Common myeloid progenitor, CD34-positive (primary cell): Measurements from ENCODE around the gene CTRB1.

Experiments
- CTCF ChIA-PET: fragments of 350-600 bp; sonication (Branson Sonifier 250); formaldehyde crosslinking; loops from one replicate; lab custom pipeline; 2021; ENCODE audit warnings: antibody characterized with exemption; lab: Charles Lee
- POLR2A ChIA-PET: fragments of 350-600 bp; sonication (Branson Sonifier 250); formaldehyde crosslinking; loops from one replicate; lab custom pipeline; 2021; ENCODE audit warnings: antibody characterized with exemption; lab: Charles Lee
- DNase-seq, 3 donors: peaks; one replicate each; pipeline versions ENCODE4 v3.0.0 to v3.0.0-alpha.2; 2013
- H3K27ac ChIP-seq, 2 experiments: 1 replicate in 1 of 2; 2 replicates in 1 of 2; pipeline ENCODE4 v1.7.0; 2013; ENCODE audit warnings: inconsistent platforms in 2 of 2, low read length in 2 of 2, mild to moderate bottlenecking in 2 of 2, low read depth in 1 of 2, moderate library complexity in 1 of 2; ENCODE audit not compliant: severe bottlenecking in 2 of 2, insufficient read depth in 1 of 2, poor library complexity in 1 of 2
- H3K27me3 ChIP-seq, 5 experiments: replicated peaks in 2 of 5; 1 replicate in 3 of 5; 2 replicates in 2 of 5; pipeline versions ENCODE4 v1.6.1 to v1.7.0; 2013; ENCODE audit warnings: low read length in 4 of 5, mild to moderate bottlenecking in 2 of 5, moderate library complexity in 2 of 5, inconsistent platforms in 1 of 5; ENCODE audit not compliant: insufficient read depth in 5 of 5, control insufficient read depth in 4 of 5
- H3K36me3 ChIP-seq, 4 experiments: 1 replicate in 2 of 4; 2 replicates in 2 of 4; pipeline versions ENCODE4 v1.6.1 to v1.7.0; 2013; ENCODE audit warnings: low read length in 3 of 4, control low read depth in 1 of 4, mild to moderate bottlenecking in 1 of 4; ENCODE audit not compliant: control insufficient read depth in 4 of 4, insufficient read depth in 4 of 4
- H3K4me1 ChIP-seq, 4 experiments: 1 replicate in 3 of 4; 2 replicates in 1 of 4; pipeline versions ENCODE4 v1.6.1 to v1.7.1; 2013; ENCODE audit warnings: low read length in 3 of 4, mild to moderate bottlenecking in 3 of 4, control low read depth in 1 of 4, inconsistent platforms in 1 of 4, moderate library complexity in 1 of 4; ENCODE audit not compliant: control insufficient read depth in 4 of 4, insufficient read depth in 4 of 4; ENCODE audit errors: control extremely low read depth in 1 of 4
- H3K4me3 ChIP-seq, 7 experiments: 1 replicate in 4 of 7; 2 replicates in 3 of 7; pipeline versions ENCODE4 v1.5.1 to v1.7.0; 2013; ENCODE audit warnings: mild to moderate bottlenecking in 7 of 7, low read length in 6 of 7, moderate library complexity in 6 of 7, inconsistent platforms in 2 of 7, low read depth in 2 of 7, control low read depth in 1 of 7; ENCODE audit not compliant: insufficient read depth in 4 of 7, control insufficient read depth in 1 of 7; ENCODE audit errors: extremely low read depth in 1 of 7
- H3K9me3 ChIP-seq, 5 experiments: 1 replicate in 4 of 5; 2 replicates in 1 of 5; pipeline versions ENCODE4 v1.6.1 to v1.7.1; 2013; ENCODE audit warnings: low read length in 4 of 5, mild to moderate bottlenecking in 2 of 5, inconsistent platforms in 1 of 5, low read depth in 1 of 5, moderate library complexity in 1 of 5; ENCODE audit not compliant: control insufficient read depth in 4 of 5, insufficient read depth in 2 of 5; ENCODE audit errors: control extremely low read depth in 1 of 5
- WGBS: methylation state at CpG from one replicate; pipeline ENCODE4 v1.1.5; 2013; ENCODE audit not compliant: insufficient coverage; 5-methylcytosine and 5-hydroxymethylcytosine counted together

CTRB1 gene

DNA sequence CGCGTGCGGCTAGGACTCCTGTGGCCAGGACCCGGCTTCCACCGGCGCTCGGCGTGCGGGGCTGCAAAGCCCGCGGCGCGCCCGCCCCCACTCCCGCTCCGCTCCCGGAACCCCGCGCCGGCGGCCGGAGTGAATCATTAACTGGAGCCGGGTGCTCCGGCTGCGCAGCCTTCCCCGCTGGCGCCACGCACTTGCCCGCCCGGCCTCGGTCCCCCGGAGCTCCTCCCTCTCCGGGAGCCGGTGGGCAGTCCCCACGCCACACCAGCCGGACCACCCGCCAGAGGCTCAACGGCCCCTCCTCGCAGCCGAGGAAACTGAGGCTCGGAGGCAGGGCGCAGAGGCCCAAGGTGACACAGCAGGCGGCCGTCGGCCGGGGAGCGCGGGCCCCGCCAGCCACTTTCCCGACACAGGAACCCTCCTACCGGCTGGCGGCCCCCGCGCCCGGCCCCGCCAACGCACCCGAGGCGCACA lies 32.1 kb downstream of the CTRB1 start:
- H3K27ac ChIP-seq, result no peak overlapping the region

DNA sequence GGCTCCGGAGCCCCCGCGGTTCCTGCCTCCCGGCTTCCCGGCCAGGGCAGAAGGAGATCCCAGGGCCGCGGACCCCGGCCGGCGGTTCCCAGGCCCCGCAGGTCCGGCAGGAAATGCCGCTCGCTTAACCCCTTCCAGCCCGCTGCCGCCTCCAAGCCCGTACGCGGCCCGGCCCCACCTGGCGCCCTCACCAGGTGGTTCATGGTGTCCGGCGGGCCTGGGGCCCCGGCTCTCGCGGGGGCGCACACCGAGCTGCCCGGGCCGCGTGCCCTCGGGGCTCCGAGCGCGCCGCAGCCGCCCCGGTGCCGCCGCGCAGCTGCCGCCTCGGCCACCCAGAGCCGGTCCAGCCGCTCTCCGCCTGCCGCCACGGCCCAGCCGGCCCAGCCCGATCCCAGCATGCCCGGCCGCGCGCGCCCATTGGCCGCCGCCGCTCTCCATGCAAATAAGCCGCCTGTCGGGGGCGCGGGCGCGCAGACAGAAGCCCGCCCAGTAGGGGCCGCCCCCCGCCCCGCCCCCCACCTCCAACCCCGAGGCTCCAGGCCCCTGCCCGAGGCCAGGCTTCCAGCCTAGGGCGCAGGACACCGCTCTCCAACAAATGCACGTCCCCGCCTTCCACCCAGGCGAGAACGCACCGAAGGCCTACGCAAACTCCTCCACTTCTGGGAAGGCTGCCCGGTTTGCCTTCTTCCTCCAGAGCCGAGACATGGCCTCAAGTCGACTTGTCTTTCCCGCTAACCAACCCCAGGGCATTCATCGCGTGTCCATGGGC lies 32.7 kb downstream of the CTRB1 start, which contains the start of gene BCAR1:
Gene BCAR1 (minus strand): TSS at position 345 of the 769 bp plus-strand sequence. CDS start 142 bp downstream, at position 203.
- ChIA-PET POLR2A (no interaction called here), CTCF (no interaction called here)
- peak; percentile 36 to 53 (median 36) for DNase-seq
- 2% methylated on average over 37 of the region's 84 CpGs for WGBS
- Histone ChIP-seq H3K4me3 (peak within 1 kb of the TSS in 5 of 7 experiments; percentile 25 to 54 (median 36)), H3K36me3 (no peaks in the 10 kb centered on the region), H3K27me3 (peaks cover 11 to 95% (median 36%) of the 10 kb centered on the region in 5 experiments), H3K9me3 (no peaks in the 10 kb centered on the region), H3K27ac (no peak within 1 kb of the TSS), H3K4me1 (peaks cover 0 to 18% (median 15%) of the 10 kb centered on the region in 4 experiments)

More for the DNA sequence above, 32.1 kb downstream of the CTRB1 start:
- Histone ChIP-seq H3K9me3 (no peaks in the 10 kb centered on the region), H3K36me3 (no peaks in the 10 kb centered on the region), H3K4me3 (peak overlapping the region in 4 of 7 experiments; percentile 25 to 54 (median 36)), H3K4me1 (peaks cover 0 to 18% (median 15%) of the 10 kb centered on the region in 4 experiments), H3K27me3 (peaks cover 11 to 95% (median 38%) of the 10 kb centered on the region in 5 experiments)
- 0% methylated on average over 49 of the region's 59 CpGs for WGBS
- ChIA-PET CTCF (interaction anchor here (1.8 kb wide), 1 partner anchor 17 kb away, joined by 9 read pairs; no protein-coding TSS in a partner anchor), POLR2A (no interaction called here)
- DNase-seq, result peak in 2 of 3 donors; percentile 28 to 35

DNA sequence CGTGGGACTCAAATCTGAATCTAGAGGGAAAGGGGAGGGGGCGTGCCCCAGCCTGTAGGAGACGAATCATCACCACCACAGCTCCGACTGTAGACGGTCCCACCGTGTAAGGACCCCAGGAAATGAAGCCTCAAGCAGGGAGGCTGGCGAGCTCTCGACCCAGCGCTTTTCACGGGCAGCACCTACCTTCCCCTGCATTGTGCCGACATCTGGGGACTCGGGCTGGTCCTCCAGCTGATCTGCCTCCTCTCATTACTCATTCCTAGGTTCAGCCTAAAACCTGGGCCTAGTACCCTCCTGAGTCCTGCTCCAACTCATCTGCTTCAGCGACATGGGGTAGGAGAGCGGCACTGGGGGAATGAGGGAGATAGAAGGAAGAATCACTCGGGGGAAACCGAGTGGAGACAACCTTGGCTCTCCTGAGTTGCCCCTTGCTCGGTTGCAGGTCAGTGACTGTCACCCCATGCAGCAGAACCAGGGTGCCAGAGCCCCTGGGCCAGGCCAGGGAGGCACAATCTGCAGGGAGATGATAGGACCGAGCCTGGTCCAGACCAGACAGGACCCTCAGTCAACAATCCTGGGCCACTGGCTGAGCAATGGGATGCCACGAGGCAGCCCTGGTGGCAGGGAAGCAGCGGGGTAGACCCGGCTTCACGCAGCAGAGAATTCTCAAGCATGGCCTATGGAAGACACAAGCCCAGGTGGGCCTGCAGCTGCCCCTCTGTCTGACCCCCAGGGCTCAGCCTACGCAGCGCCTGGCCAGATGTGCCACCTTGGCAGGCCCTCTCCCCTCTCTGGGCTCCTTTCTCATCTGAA lies 33.5 kb downstream of the CTRB1 start:
- DNase-seq, result no peak
- Histone ChIP-seq H3K4me1 (peaks cover 0 to 18% (median 15%) of the 10 kb centered on the region in 4 experiments), H3K27me3 (peaks cover 11 to 95% (median 42%) of the 10 kb centered on the region in 5 experiments), H3K9me3 (no peaks in the 10 kb centered on the region), H3K36me3 (no peaks in the 10 kb centered on the region), H3K27ac (no peak overlapping the region), H3K4me3 (no peak overlapping the region)
- 80% methylated on average over 22 of the region's 24 CpGs for WGBS
- ChIA-PET POLR2A (no interaction called here), CTCF (no interaction called here)

DNA sequence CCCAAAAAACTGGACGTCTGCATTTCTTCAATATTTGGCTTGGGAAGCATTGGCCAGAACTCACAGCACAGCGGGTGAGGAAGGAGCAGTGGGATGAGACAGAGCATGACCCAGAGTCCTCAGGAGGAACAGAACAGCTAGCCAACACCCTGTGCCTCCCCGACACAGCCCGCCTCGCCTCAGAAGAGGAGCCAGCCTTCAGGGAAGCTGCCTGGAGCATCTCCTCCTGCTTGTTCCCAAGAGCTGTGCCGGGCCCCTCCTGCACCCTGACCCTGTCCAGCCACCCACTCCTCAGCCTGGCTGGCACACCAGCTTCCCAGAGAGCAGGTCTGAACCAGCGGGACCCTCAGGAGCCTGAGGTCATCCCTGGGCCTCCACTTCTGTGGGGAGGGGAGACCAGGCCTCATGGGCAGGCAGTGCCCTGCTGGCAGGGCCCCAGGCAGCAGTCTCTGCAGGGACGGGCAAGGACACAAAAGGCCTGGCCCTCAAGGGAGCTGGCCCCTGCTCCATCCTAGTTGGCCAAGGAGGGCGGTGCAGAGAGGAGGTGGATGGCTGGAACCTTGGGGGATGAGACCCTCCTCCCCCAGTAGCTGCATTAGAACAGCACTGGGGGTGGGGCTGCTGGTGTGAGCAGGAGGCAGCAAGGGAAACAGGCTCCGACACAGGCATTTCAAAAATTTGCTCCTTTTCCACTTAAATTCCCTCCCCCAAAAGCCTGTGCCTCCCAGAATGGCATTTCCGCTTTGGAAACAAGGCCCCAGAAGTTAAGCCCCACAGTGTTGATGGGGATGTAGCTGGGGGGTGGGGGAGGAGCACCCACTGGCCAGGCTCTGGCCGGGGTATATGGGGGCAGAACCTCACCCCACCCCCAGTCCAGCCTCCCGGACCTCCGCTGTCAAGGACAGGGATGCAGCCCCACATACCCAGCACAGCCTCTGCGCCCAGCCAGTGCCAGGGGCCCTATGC lies 34.4 kb downstream of the CTRB1 start:
- no peak overlapping the region for H3K4me3 ChIP-seq
- no peaks in the 10 kb centered on the region for H3K36me3 ChIP-seq
- H3K27ac ChIP-seq, result no peak overlapping the region
- ChIA-PET POLR2A (no interaction called here), CTCF (interaction anchor here (1.1 to 1.6 kb wide), 3 partner anchors 14 to 54 kb away, joined by 3 to 6 read pairs (median 4); no protein-coding TSS in a partner anchor)
- H3K9me3 ChIP-seq, result no peaks in the 10 kb centered on the region
- 94% methylated on average over 5 of the region's 15 CpGs for WGBS
- DNase-seq, result no peak
- H3K27me3 ChIP-seq, result peaks cover 11 to 95% (median 42%) of the 10 kb centered on the region in 5 experiments
- H3K4me1 ChIP-seq, result peaks cover 0 to 18% (median 15%) of the 10 kb centered on the region in 4 experiments

DNA sequence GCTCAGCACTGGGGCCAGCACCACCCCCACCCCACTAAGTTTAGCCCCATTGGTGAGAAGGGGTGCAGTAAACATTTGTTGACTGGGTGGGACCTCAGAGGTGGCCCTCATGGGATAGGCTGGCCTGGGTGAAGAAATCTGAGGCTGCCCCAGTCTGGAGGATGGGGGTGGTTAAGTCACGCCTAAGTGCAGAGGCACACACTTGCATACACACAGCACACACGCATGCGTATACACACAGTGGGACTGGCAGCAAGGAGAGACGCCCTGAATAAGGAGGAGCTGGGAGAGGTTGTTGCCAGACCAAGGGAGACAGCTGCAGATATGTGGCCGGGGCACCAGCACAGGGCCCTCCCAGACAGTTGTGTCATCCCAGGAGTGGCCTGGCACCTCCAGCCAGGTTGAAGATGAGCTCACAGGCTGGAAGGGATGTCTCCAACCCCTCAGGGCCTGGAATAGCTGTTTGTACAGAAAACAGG lies 35.6 kb downstream of the CTRB1 start:
- no peak for DNase-seq
- Histone ChIP-seq H3K36me3 (no peaks in the 10 kb centered on the region), H3K9me3 (no peaks in the 10 kb centered on the region), H3K4me3 (no peak overlapping the region), H3K27ac (no peak overlapping the region), H3K4me1 (peaks cover 0 to 18% (median 15%) of the 10 kb centered on the region in 4 experiments), H3K27me3 (peaks cover 11 to 95% (median 38%) of the 10 kb centered on the region in 5 experiments)
- POLR2A ChIA-PET, result no interaction called here
- CTCF ChIA-PET, result interaction anchor here (0.8 to 1.6 kb wide), 4 partner anchors 15 to 55 kb away, joined by 3 to 6 read pairs (median 4); no protein-coding TSS in a partner anchor
- 96% methylated on average over 4 of the region's 5 CpGs for WGBS

DNA sequence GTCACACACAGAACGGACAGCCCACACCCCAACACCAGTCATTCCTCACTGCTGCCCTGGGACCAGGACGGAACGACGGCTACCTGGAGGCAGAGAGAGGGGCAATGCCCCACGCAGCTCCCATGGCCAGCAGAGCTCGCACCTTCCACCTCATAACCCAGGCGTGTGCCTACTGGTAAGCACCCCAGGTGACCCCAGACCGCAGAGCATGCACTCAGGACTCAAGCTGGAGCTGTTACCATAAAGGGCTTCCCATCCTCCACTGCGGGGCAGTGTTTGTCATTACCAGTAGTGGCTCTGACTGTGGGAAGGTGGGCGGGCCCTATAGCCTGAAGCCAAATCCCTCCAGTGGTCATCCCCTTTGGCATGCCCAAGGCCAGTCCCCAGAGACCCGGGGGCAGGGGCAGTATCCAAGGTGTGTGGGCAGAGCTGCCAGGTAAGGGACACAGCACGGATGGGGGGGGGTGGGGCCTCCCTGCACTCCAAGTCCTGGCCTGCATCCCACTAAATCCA lies 37.3 kb downstream of the CTRB1 start:
- H3K27me3 ChIP-seq, result peaks cover 11 to 90% (median 31%) of the 10 kb centered on the region in 5 experiments

More for the DNA sequence above, 37.3 kb downstream of the CTRB1 start:
- Histone ChIP-seq H3K36me3 (no peaks in the 10 kb centered on the region), H3K9me3 (no peaks in the 10 kb centered on the region), H3K4me1 (peaks cover 0 to 7% (median 5%) of the 10 kb centered on the region in 4 experiments), H3K27ac (no peak overlapping the region), H3K4me3 (no peak overlapping the region)
- 82% methylated on average over 10 of the region's 12 CpGs for WGBS
- no peak for DNase-seq
- ChIA-PET CTCF (no interaction called here), POLR2A (interaction anchor here (1.2 kb wide), 1 partner anchor 10 kb away, joined by 3 read pairs; no protein-coding TSS in a partner anchor)
